Inflammatory macrophage treated with lipopolysaccharide for 4 hours (primary cell): ENCODE data around the gene SPATA18.
A peak's percentile ranks its signal among the peaks of the same experiment; 100 is the strongest.
"Not testable (repeated sequence)": the region's sequence is repeated elsewhere in the genome, so short reads cannot be mapped to it uniquely, and the experiment has no call there.

Experiments used
- DNase-seq: peaks from one replicate; pipeline ENCODE4 v3.0.0-alpha.2; 2020

The SPATA18 gene

GRCh38 chr4:52054254-52054653 is 3.1 kb downstream of the SPATA18 start:
- DNase-seq: no peak

- DNase-seq: peak; percentile 77
Measured at GRCh38 chr4:52057196-52057595, 6.1 kb downstream of the SPATA18 start.

GRCh38 chr4:52058275-52058674 is 7.2 kb downstream of the SPATA18 start:
- DNase-seq: no peak

- DNase-seq: peak; percentile 73
Measured at GRCh38 chr4:52059372-52059771, 8.3 kb downstream of the SPATA18 start.

GRCh38 chr4:52069571-52069970 is 18.5 kb downstream of the SPATA18 start:
- DNase-seq: no peak

- no peak for DNase-seq
Measured at GRCh38 chr4:52071791-52072546, 20.9 kb downstream of the SPATA18 start.

GRCh38 chr4:52076731-52077130 is 25.6 kb downstream of the SPATA18 start:
- no peak for DNase-seq

GRCh38 chr4:52079659-52080058 is 28.6 kb downstream of the SPATA18 start:
- DNase-seq: no peak

- DNase-seq: no peak
Measured at GRCh38 chr4:52081216-52081615, 30.1 kb downstream of the SPATA18 start.

GRCh38 chr4:52086425-52086824 is 35.3 kb downstream of the SPATA18 start:
- DNase-seq: not testable (repeated sequence)

GRCh38 chr4:52091801-52092200 is 40.7 kb downstream of the SPATA18 start:
- DNase-seq: no peak

- DNase-seq: no peak
Measured at GRCh38 chr4:52093466-52093865, 42.4 kb downstream of the SPATA18 start.

- no peak for DNase-seq
Measured at GRCh38 chr4:52094376-52095145, 43.5 kb downstream of the SPATA18 start.

- no peak for DNase-seq
Measured at GRCh38 chr4:52095374-52095773, 44.3 kb downstream of the SPATA18 start.

GRCh38 chr4:52096048-52096447 is 44.9 kb downstream of the SPATA18 start:
- no peak for DNase-seq

- DNase-seq: peak; percentile 77
Measured at GRCh38 chr4:52098618-52099017, 47.5 kb downstream of the SPATA18 start.

- no peak for DNase-seq
Measured at GRCh38 chr4:52099860-52100461, 48.9 kb downstream of the SPATA18 start.

- peak; percentile 36 for DNase-seq
Measured at GRCh38 chr4:52102587-52102986, 51.5 kb downstream of the SPATA18 start.

- DNase-seq: no peak
Measured at GRCh38 chr4:52103319-52103718, 52.2 kb downstream of the SPATA18 start.

- DNase-seq: no peak
Measured at GRCh38 chr4:52105276-52105675, 54.2 kb downstream of the SPATA18 start.

- DNase-seq: peak; percentile 36
Measured at GRCh38 chr4:52106191-52106590, 55.1 kb downstream of the SPATA18 start.

- DNase-seq: no peak
Measured at GRCh38 chr4:52106660-52107059, 55.6 kb downstream of the SPATA18 start.

- DNase-seq: no peak
Measured at GRCh38 chr4:52107336-52107735, 56.2 kb downstream of the SPATA18 start.

GRCh38 chr4:52107745-52108144 is 56.6 kb downstream of the SPATA18 start:
- no peak for DNase-seq
